PC-9 (cell line): ENCODE data around the gene ARHGAP10.

Source experiments
- CTCF ChIP-seq: fragments of 200-600 bp; sonication (generic); conservative IDR thresholded peaks from 2 replicates; pipeline ENCODE4 v1.6.1; 2017; ENCODE audit warnings: mixed run types, antibody characterized with exemption, mild to moderate bottlenecking, moderate library complexity
- EZH2 ChIP-seq: fragments of 200-600 bp; sonication (generic); IDR thresholded peaks from 2 replicates; pipeline ENCODE4 v1.8.0; 2017; ENCODE audit warnings: antibody characterized with exemption, low read depth

GRCh38 chr4:147864607-147865006, 132.7 kb downstream of the ARHGAP10 start:
- no peak for TF ChIP-seq CTCF
- TF ChIP-seq EZH2: no peak
